HG03457 (cell line): Measurements from ENCODE around the gene TNNI2.
"Not testable (repeated sequence)": the region's sequence is repeated elsewhere in the genome, so short reads cannot be mapped to it uniquely, and the experiment has no call there.

Experiments used
- ATAC-seq: cut with Tn5 transposase; IDR thresholded peaks from one replicate; pipeline ENCODE4 v1.9.1; 2021; ENCODE audit warnings: moderate number of reproducible peaks; ENCODE audit not compliant: unreplicated experiment

The TNNI2 gene

GRCh38 chr11:1883346-1884302 is 44.8 kb downstream of the TNNI2 start:
- no peak for ATAC-seq

- ATAC-seq, result no peak
Measured at GRCh38 chr11:1884303-1884700, 45.5 kb downstream of the TNNI2 start.

- not testable (repeated sequence) for ATAC-seq
Measured at GRCh38 chr11:1886551-1886950, 47.8 kb downstream of the TNNI2 start.

GRCh38 chr11:1887451-1888346 is 48.9 kb downstream of the TNNI2 start:
- no peak for ATAC-seq

- no peak for ATAC-seq
Measured at GRCh38 chr11:1888347-1888753, 49.6 kb downstream of the TNNI2 start.

GRCh38 chr11:1888811-1889210 is 50.0 kb downstream of the TNNI2 start:
- ATAC-seq, result no peak

GRCh38 chr11:1889224-1889930 is 50.6 kb downstream of the TNNI2 start:
- no peak for ATAC-seq

- ATAC-seq, result no peak
Measured at GRCh38 chr11:1889941-1890855, 51.4 kb downstream of the TNNI2 start.
